ENCODE results near the gene MCL1. TPM values are rescaled to one million over a fixed set of nuclear protein-coding genes. Genes with fewer than 3 reads are reported as not detected.

Gene MCL1
- polyA plus RNA-seq, 1 of the 3 experiments (the other 2 are of a cell fraction), result 110 TPM

GRCh38 chr1:150561974-150562445 lies 17.4 kb downstream of the MCL1 start:
- H3K79me2 ChIP-seq (ENCODE audit: insufficient read depth), result peaks cover 79% of the 10 kb centered on the region
- peak overlapping the region; percentile 89 for H3K9ac ChIP-seq
- peak overlapping the region; percentile 81 for H3K4me2 ChIP-seq
- peaks cover 35 to 40% of the 10 kb centered on the region in 2 experiments for H3K4me1 ChIP-seq (ENCODE audit: control insufficient read depth in 1 of 2, insufficient read depth in 2 of 2, low read depth in 1 of 2, low read length in 1 of 2)
- peak; percentile 86 for DNase-seq
- H4K20me1 ChIP-seq (ENCODE audit: insufficient read depth), result peaks cover 6% of the 10 kb centered on the region; the same call in 1 of the 2 replicates
- H3K4me3 ChIP-seq (ENCODE audit: low read depth in 2 of 2, low read length in 1 of 2), result peak overlapping the region; percentile 56 to 69
- peak overlapping the region; percentile 99 to 100 for H3K27ac ChIP-seq (ENCODE audit: low read depth in 2 of 2, low read length in 1 of 2)
- 0% methylated on average over 6 of the region's 18 CpGs for WGBS (ENCODE audit: low lambda C conversion rate)
- no peaks in the 10 kb centered on the region for H3K36me3 ChIP-seq (replicated peaks in 1 of 2; ENCODE audit: control insufficient read depth in 1 of 2, insufficient read depth in 2 of 2, low read length in 1 of 2)
- H3K9me2 ChIP-seq, result no peaks in the 10 kb centered on the region
- no peak overlapping the region; the same call in 1 of the 2 replicates for H2AFZ ChIP-seq (ENCODE audit: low read depth)
- ChIA-PET CTCF (interaction anchor here (1.2 to 6.2 kb wide), 10 partner anchors 12 to 434 kb away, joined by 3 to 142 read pairs (median 14); partner anchors contain the start of genes ADAMTSL4, FALEC and MCL1), POLR2A (interaction anchor here (0.6 to 8.9 kb wide), 7 partner anchors 8 to 91 kb away, joined by 3 to 149 read pairs (median 4); partner anchors contain the start of genes ADAMTSL4, ENSA and MCL1)
- no peaks in the 10 kb centered on the region for H3K9me3 ChIP-seq
- H3K27me3 ChIP-seq (ENCODE audit: insufficient read depth), result no peaks in the 10 kb centered on the region
- H3F3A ChIP-seq (replicated peaks; ENCODE audit: insufficient read depth), result peaks cover 45% of the 10 kb centered on the region
- peak; percentile 57; the same call in 1 of the 2 replicates for TF ChIP-seq NFIC (IDR thresholded peaks at IDR 0.05; ENCODE audit: borderline replicate concordance)
- no peak for TF ChIP-seq EZH2phosphoT487 (IDR thresholded peaks at IDR 0.05; ENCODE audit: borderline replicate concordance, low read depth)
- TF ChIP-seq TEAD4 (IDR thresholded peaks at IDR 0.05; ENCODE audit: borderline replicate concordance, insufficient read depth), result 0 out of 2 replicates have a peak, but pooled peaks have one; percentile 17
- TF ChIP-seq ELF1 (IDR thresholded peaks at IDR 0.05), result peak; percentile 48; the same call in 1 of the 2 replicates
- no peak for TF ChIP-seq NRF1 (IDR thresholded peaks at IDR 0.05; ENCODE audit: low read depth, low read length)
- peak; percentile 28; the same call in 1 of the 2 replicates for TF ChIP-seq ZBTB33 (IDR thresholded peaks at IDR 0.05; ENCODE audit: borderline replicate concordance, low read depth)
- TF ChIP-seq TAF1 (IDR thresholded peaks at IDR 0.05; ENCODE audit: borderline replicate concordance, low read depth, low read length), result no peak
- TF ChIP-seq JUND (IDR thresholded peaks at IDR 0.05), result peak; percentile 30; the same call in 1 of the 2 replicates
- TF ChIP-seq SMC3 (IDR thresholded peaks at IDR 0.05; ENCODE audit: low read depth, low read length), result no peak
- TF ChIP-seq RXRA (IDR thresholded peaks at IDR 0.05; ENCODE audit: borderline replicate concordance, low read depth), result peak; percentile 38; the same call in 1 of the 2 replicates
- no peak for TF ChIP-seq RAD21 (IDR thresholded peaks at IDR 0.05; ENCODE audit: low read length)
- no peak for TF ChIP-seq FOXM1 (IDR thresholded peaks at IDR 0.05; ENCODE audit: low read depth)
- peak; percentile 19; the same call in 1 of the 2 replicates for TF ChIP-seq MEF2A (IDR thresholded peaks at IDR 0.05; ENCODE audit: borderline replicate concordance, low read depth)
- TF ChIP-seq MXI1 (IDR thresholded peaks at IDR 0.05; ENCODE audit: low read depth, low read length), result 0 out of 2 replicates have a peak, but pooled peaks have one; percentile 33
- TF ChIP-seq IRF3 (IDR thresholded peaks at IDR 0.05; ENCODE audit: low read depth, low read length), result no peak
- peak; percentile 49 for TF ChIP-seq CHD2 (IDR thresholded peaks at IDR 0.05; ENCODE audit: low read length, partially characterized antibody)
- TF ChIP-seq CTCF (IDR thresholded peaks at IDR 0.05), result no peak
- peak; percentile 42; the same call in 1 of the 2 replicates for TF ChIP-seq USF2 (IDR thresholded peaks at IDR 0.05; ENCODE audit: borderline replicate concordance, low read depth, low read length)
- no peak for TF ChIP-seq YY1 (IDR thresholded peaks at IDR 0.05; ENCODE audit: low read depth)
- peak; percentile 85 to 95 for TF ChIP-seq EP300 (IDR thresholded peaks at IDR 0.05; ENCODE audit: borderline replicate concordance in 1 of 2, low read depth in 1 of 2, low read length in 1 of 2)
- TF ChIP-seq GATA2 (CRISPR knock-in tag; IDR thresholded peaks at IDR 0.05), result no peak
- TF ChIP-seq GABPA (IDR thresholded peaks at IDR 0.05; ENCODE audit: low read depth), result peak; percentile 8; the same call in 1 of the 2 replicates
- TF ChIP-seq REST (IDR thresholded peaks at IDR 0.05; ENCODE audit: low read depth, low read length), result 0 out of 2 replicates have a peak, but pooled peaks have one; percentile 9
